ENCODE results near the gene ENDOU. TPM values are rescaled to one million over a fixed set of nuclear protein-coding genes. Genes with fewer than 3 reads are reported as not detected.

The ENDOU gene
- total RNA-seq, 2 donors from 2014 or later: 0.49 TPM; not detected in 1

DNA sequence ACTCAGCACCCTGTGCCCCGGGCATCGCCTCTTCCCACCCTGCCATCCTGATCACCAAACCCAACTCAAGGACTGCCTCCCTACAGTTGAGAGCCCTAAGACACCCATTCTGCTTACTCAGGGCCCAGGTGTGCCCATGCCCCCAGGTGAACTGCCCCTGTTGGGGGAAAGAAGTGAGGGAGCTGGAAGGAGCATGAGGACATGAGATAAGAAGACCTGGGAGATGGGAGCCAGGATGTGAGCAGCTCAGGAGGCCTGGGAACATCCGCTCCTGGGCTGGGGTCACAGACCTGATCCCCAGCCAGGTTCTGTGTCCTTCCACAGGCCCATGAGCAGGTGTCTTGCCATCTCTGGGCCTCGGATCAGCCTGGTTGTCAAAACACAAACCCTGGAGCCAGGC lies 26.8 kb upstream of the ENDOU start:
- peaks cover 22% of the 10 kb centered on the region for H3K36me3 ChIP-seq
- H3K4me3 ChIP-seq: no peak overlapping the region
- H3K4me1 ChIP-seq (ENCODE audit: control insufficient read depth in 1 of 2, low read depth in 2 of 2): peaks cover 34 to 61% of the 10 kb centered on the region in 2 donors
- no peak for DNase-seq (ENCODE audit: low spot score)
- H3K9me3 ChIP-seq: no peaks in the 10 kb centered on the region
- peak overlapping the region; percentile 96 for H3K27ac ChIP-seq
- ATAC-seq (ENCODE audit: insufficient number of reproducible peaks, low FRiP score, low read depth): no peak
- TF ChIP-seq, protein P1, sequence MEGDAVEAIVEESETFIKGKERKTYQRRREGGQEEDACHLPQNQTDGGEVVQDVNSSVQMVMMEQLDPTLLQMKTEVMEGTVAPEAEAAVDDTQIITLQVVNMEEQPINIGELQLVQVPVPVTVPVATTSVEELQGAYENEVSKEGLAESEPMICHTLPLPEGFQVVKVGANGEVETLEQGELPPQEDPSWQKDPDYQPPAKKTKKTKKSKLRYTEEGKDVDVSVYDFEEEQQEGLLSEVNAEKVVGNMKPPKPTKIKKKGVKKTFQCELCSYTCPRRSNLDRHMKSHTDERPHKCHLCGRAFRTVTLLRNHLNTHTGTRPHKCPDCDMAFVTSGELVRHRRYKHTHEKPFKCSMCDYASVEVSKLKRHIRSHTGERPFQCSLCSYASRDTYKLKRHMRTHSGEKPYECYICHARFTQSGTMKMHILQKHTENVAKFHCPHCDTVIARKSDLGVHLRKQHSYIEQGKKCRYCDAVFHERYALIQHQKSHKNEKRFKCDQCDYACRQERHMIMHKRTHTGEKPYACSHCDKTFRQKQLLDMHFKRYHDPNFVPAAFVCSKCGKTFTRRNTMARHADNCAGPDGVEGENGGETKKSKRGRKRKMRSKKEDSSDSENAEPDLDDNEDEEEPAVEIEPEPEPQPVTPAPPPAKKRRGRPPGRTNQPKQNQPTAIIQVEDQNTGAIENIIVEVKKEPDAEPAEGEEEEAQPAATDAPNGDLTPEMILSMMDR (IDR thresholded peaks at IDR 0.05): no peak
- no peaks in the 10 kb centered on the region for H3K27me3 ChIP-seq (replicated peaks; ENCODE audit: insufficient read depth)

DNA sequence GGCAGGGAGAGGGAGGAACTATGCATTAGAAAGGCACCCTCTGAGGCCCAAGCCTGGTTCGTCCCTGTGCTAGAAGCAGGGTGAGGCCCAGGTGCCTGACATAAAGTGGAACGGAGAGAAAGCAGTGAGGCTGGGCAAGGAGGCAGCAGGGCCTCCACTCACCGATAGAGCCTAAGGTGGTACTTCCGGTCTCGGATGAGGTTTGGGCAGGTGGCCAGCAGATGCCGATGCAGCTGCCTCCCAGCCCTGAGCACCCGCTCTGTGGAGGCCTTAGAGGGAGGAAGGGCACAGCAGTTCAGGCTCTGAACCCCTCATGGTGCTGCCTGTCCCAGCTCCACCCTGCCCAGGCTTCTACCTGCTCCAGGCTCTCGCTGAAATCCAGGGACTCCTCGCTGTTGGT lies 26.3 kb upstream of the ENDOU start:
- Histone ChIP-seq H3K27me3 (replicated peaks; ENCODE audit: insufficient read depth) (no peaks in the 10 kb centered on the region), H3K4me3 (no peak overlapping the region), H3K4me1 (ENCODE audit: control insufficient read depth in 1 of 2, low read depth in 2 of 2) (peaks cover 34 to 56% of the 10 kb centered on the region in 2 donors), H3K36me3 (peaks cover 27% of the 10 kb centered on the region), H3K27ac (no peak overlapping the region), H3K9me3 (no peaks in the 10 kb centered on the region)
- TF ChIP-seq, protein P1 (IDR thresholded peaks at IDR 0.05): no peak
- ATAC-seq (ENCODE audit: insufficient number of reproducible peaks, low FRiP score, low read depth) (no peak), DNase-seq (ENCODE audit: low spot score) (no peak)

GRCh38 chr12:47750916-47751470 lies 25.7 kb upstream of the ENDOU start:
- H3K27ac ChIP-seq: no peak overlapping the region
- DNase-seq (ENCODE audit: low spot score) (no peak), ATAC-seq (ENCODE audit: insufficient number of reproducible peaks, low FRiP score, low read depth) (no peak)
- no peaks in the 10 kb centered on the region for H3K9me3 ChIP-seq
- H3K36me3 ChIP-seq: peaks cover 30% of the 10 kb centered on the region
- peaks cover 34 to 50% of the 10 kb centered on the region in 2 donors for H3K4me1 ChIP-seq (ENCODE audit: control insufficient read depth in 1 of 2, low read depth in 2 of 2)
- H3K4me3 ChIP-seq: no peak overlapping the region
- no peaks in the 10 kb centered on the region for H3K27me3 ChIP-seq (replicated peaks; ENCODE audit: insufficient read depth)
- TF ChIP-seq, protein P1 (IDR thresholded peaks at IDR 0.05): no peak

GRCh38 chr12:47750229-47750798 lies 25.0 kb upstream of the ENDOU start:
- Histone ChIP-seq H3K36me3 (peaks cover 30% of the 10 kb centered on the region), H3K4me1 (ENCODE audit: control insufficient read depth in 1 of 2, low read depth in 2 of 2) (peaks cover 30 to 43% of the 10 kb centered on the region in 2 donors), H3K9me3 (no peaks in the 10 kb centered on the region), H3K27ac (no peak overlapping the region), H3K4me3 (no peak overlapping the region), H3K27me3 (replicated peaks; ENCODE audit: insufficient read depth) (no peaks in the 10 kb centered on the region)
- TF ChIP-seq, protein P1 (IDR thresholded peaks at IDR 0.05): no peak
- ATAC-seq (ENCODE audit: insufficient number of reproducible peaks, low FRiP score, low read depth) (no peak), DNase-seq (ENCODE audit: low spot score) (no peak)

DNA sequence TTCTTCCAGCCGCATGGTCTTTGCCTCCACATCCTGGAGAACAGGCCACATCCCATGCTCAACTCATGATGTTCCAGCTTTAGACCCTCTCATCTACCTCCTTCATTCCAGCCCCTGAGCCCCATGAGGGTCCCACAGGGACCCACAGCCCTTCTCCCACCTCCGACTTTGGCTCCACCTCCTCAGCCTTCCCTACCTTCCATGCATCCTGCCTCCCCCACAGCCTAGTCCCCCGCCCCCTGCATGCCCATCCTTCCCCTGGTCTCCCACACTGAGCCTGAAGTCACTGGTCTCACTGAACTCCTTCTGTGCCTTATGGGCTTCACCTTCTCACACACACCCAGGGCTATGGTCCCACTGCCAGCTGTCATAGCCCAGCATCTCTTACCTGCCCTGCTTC lies 23.6 kb upstream of the ENDOU start:
- TF ChIP-seq, protein P1 (IDR thresholded peaks at IDR 0.05): no peak
- DNase-seq (ENCODE audit: low spot score) (no peak), ATAC-seq (ENCODE audit: insufficient number of reproducible peaks, low FRiP score, low read depth) (no peak)
- Histone ChIP-seq H3K4me3 (no peak overlapping the region), H3K4me1 (ENCODE audit: control insufficient read depth in 1 of 2, low read depth in 2 of 2) (peaks cover 16 to 29% of the 10 kb centered on the region in 2 donors), H3K27ac (no peak overlapping the region), H3K9me3 (no peaks in the 10 kb centered on the region), H3K36me3 (peaks cover 30% of the 10 kb centered on the region), H3K27me3 (replicated peaks; ENCODE audit: insufficient read depth) (no peaks in the 10 kb centered on the region)
